Right ventricle myocardium superior (tissue), 1 donor: Measurements from ENCODE around the gene THSD4. TPM values are rescaled to one million over a fixed set of nuclear protein-coding genes. Genes with fewer than 3 reads are reported as not detected.

ENCODE experiments used
- ATAC-seq: fragments of 200-7000 bp; cut with Tn5 transposase; one replicate; pipeline ENCODE4 v1.9.1; 2020; ENCODE audit warnings: mild to moderate bottlenecking; ENCODE audit not compliant: poor library complexity
- DNase-seq: peaks from one replicate; pipeline ENCODE4 v3.0.0-alpha.2; 2020
- intact Hi-C: fragments of 100-400 bp; cut with DNase I; formaldehyde crosslinking; loops from one replicate; pipeline ENCODE4 v1.11.2; 2022
- total RNA-seq: library from RNA; stranded (reverse); fragmentation: NEBNext Ultra II Directional; extraction: Animal tissue kit (Norgen Biotek cat#: 25700); gene quantifications from one replicate; pipeline ENCODE4 v1.2.1, GENCODE V29; 2021
- donor health status: DM: no; HTN: yes; CAD: no; lungs with severe emphysema.

THSD4 gene
- total RNA-seq, 1 donor from 2014 or later = 75.6 TPM

- intact Hi-C loops = no loop called here
- no peak for ATAC-seq
- no peak for DNase-seq
These were observed 414.8 kb downstream of the THSD4 start for GRCh38 chr15:71530116-71530515.

GRCh38 chr15:71532994-71533393 is 417.7 kb downstream of the THSD4 start:
- DNase-seq = no peak
- intact Hi-C loops = no loop called here
- ATAC-seq = peak; percentile 50

GRCh38 chr15:71538181-71538580 is 422.9 kb downstream of the THSD4 start:
- DNase-seq = no peak
- intact Hi-C loops = no loop called here
- no peak for ATAC-seq

- DNase-seq (no peak), ATAC-seq (no peak)
- intact Hi-C loops = loop anchor here (10.0 kb wide), 1 partner anchor 87 kb away; no protein-coding TSS in a partner anchor
These were observed 426.5 kb downstream of the THSD4 start for GRCh38 chr15:71541746-71542145.

GRCh38 chr15:71542836-71543235 is 427.6 kb downstream of the THSD4 start:
- DNase-seq (no peak), ATAC-seq (no peak)
- intact Hi-C loops = loop anchor here (10.0 kb wide), 1 partner anchor 88 kb away; no protein-coding TSS in a partner anchor

GRCh38 chr15:71543413-71543812 is 428.1 kb downstream of the THSD4 start:
- ATAC-seq = no peak
- no peak for DNase-seq
- intact Hi-C loops = loop anchor here (10.0 kb wide), 1 partner anchor 89 kb away; no protein-coding TSS in a partner anchor

- ATAC-seq (no peak), DNase-seq (no peak)
- intact Hi-C loops = loop anchor here (10.0 kb wide), 1 partner anchor 90 kb away; no protein-coding TSS in a partner anchor
These were observed 430.0 kb downstream of the THSD4 start for GRCh38 chr15:71545223-71545760.

GRCh38 chr15:71545923-71546322 is 430.7 kb downstream of the THSD4 start:
- intact Hi-C loops = loop anchor here (10.0 kb wide), 1 partner anchor 91 kb away; no protein-coding TSS in a partner anchor

GRCh38 chr15:71547011-71547410 is 431.7 kb downstream of the THSD4 start:
- ATAC-seq (peak; percentile 74), DNase-seq (peak; percentile 66)
- intact Hi-C loops = loop anchor here (10.0 kb wide), 1 partner anchor 92 kb away; no protein-coding TSS in a partner anchor

More at GRCh38 chr15:71545923-71546322, 430.7 kb downstream of the THSD4 start:
- no peak for ATAC-seq
- DNase-seq = no peak

GRCh38 chr15:71548401-71548807 is 433.1 kb downstream of the THSD4 start:
- intact Hi-C loops = loop anchor here (10.0 kb wide), 1 partner anchor 94 kb away; no protein-coding TSS in a partner anchor

GRCh38 chr15:71549091-71549490 is 433.8 kb downstream of the THSD4 start:
- intact Hi-C loops = loop anchor here (10.0 kb wide), 1 partner anchor 94 kb away; no protein-coding TSS in a partner anchor
- DNase-seq (no peak), ATAC-seq (peak; percentile 5)

More at GRCh38 chr15:71548401-71548807, 433.1 kb downstream of the THSD4 start:
- DNase-seq = no peak
- peak; percentile 3 for ATAC-seq

GRCh38 chr15:71549697-71550096 is 434.4 kb downstream of the THSD4 start:
- intact Hi-C loops = loop anchor here (10.0 kb wide), 1 partner anchor 95 kb away; no protein-coding TSS in a partner anchor
- ATAC-seq (peak; percentile 91), DNase-seq (peak; percentile 72)

- no peak for ATAC-seq
- no peak for DNase-seq
- intact Hi-C loops = no loop called here
These were observed 436.3 kb downstream of the THSD4 start for GRCh38 chr15:71551566-71551965.

- intact Hi-C loops = no loop called here
- ATAC-seq (no peak), DNase-seq (no peak)
These were observed 443.8 kb downstream of the THSD4 start for GRCh38 chr15:71559098-71559497.

- no peak for DNase-seq
- no peak for ATAC-seq
- intact Hi-C loops = no loop called here
These were observed 444.3 kb downstream of the THSD4 start for GRCh38 chr15:71559616-71560015.

- ATAC-seq (no peak), DNase-seq (no peak)
- intact Hi-C loops = no loop called here
These were observed 447.0 kb downstream of the THSD4 start for GRCh38 chr15:71562251-71562650.

GRCh38 chr15:71564217-71564616 is 448.9 kb downstream of the THSD4 start:
- intact Hi-C loops = no loop called here
- no peak for DNase-seq
- ATAC-seq = no peak

GRCh38 chr15:71565006-71565405 is 449.7 kb downstream of the THSD4 start:
- ATAC-seq (no peak), DNase-seq (no peak)
- intact Hi-C loops = no loop called here

GRCh38 chr15:71565631-71566160 is 450.4 kb downstream of the THSD4 start:
- DNase-seq = no peak
- intact Hi-C loops = no loop called here
- no peak for ATAC-seq

GRCh38 chr15:71566226-71566625 is 451.0 kb downstream of the THSD4 start:
- intact Hi-C loops = no loop called here

More at GRCh38 chr15:71566226-71566625, 451.0 kb downstream of the THSD4 start:
- DNase-seq (no peak), ATAC-seq (no peak)
